GM19023 (cell line): ENCODE results near the gene NLRC3.
"Not testable (repeated sequence)": the region's sequence is repeated elsewhere in the genome, so short reads cannot be mapped to it uniquely, and the experiment has no call there.

Source experiments
- ATAC-seq: cut with Tn5 transposase; IDR thresholded peaks from one replicate; pipeline ENCODE4 v1.9.1; 2021; ENCODE audit warnings: mild to moderate bottlenecking, moderate library complexity; ENCODE audit not compliant: unreplicated experiment

NLRC3 gene

DNA sequence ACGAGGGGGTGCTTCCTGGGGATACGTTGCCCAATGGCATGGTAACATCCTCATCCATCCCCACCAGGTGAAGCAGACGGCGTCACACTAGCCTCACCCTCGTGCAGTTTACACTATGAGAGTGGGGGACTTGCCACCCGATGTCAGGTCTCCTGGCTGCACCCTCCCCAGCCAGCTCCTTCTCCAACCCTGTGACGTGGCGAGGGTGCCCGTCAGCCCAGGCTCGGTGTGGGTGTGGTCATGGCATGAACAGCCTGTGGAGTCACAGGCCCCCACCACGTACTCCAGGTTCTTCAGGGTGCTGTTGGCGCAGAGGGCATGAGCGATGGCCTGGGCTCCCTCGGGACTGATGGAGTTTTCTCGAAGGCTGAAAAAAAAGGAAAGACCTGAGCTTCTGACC lies 28.3 kb downstream of the NLRC3 start:
- ATAC-seq, result no peak

DNA sequence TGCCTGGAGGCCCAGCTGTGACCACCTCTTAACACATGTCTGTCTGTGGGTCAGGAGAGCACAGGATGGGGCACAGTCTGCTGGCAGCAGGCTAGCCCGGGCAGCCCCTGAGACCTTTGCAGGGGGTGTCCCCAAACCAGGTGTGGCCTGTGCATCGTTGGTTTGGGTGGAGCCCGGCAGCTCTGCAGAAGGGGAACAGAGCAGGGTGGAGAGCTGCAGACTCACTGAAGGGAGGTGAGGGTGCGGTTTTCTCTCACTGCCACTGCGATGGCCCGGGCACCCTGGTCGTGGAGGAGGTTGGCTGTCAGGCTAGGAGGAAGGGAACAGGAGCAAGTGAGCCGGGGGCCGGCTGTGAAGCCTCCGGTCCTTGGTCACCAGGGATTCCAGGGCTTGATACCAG lies 28.8 kb downstream of the NLRC3 start:
- no peak for ATAC-seq

- ATAC-seq, result no peak
Measured at GRCh38 chr16:3546986-3547682, 30.1 kb downstream of the NLRC3 start.

DNA sequence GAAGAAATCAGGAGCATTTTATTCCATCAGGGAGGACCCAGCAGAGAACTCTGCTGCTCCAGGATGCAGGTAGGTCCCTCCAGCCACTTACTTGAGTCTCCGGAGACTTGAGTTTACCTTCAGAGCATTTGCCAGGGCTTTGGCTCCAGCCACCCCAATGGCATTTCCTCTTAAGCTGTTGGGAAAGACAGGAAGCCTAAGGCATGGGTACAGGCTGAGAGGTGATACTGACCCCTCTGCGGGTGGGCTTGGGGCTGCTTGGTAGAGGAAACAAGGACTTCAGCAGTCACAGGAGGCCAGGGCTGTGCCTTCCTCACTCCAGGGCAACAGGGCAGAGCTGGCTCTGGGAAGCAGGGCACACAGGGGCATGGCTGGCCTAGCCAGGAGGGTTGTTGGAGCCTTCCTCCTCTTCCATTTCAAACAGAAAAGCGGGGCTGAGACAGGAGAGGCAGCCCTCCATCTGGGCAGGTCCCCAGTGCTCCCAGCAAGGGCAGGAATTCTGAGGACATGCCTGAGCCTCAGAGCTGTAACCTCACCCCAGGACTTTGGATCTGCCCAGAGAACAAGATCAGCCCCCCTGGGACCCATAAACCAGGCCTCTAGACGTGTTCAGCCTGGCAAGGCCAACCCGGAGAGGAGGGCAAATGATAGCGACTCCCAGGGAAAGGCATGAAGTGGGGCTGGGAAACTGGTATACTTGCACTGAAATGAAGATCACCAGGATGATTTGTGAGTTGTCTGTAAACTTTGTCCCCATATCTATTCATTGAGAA lies 34.4 kb downstream of the NLRC3 start:
- ATAC-seq, result no peak

- ATAC-seq, result no peak
Measured at GRCh38 chr16:3541527-3542155, 35.6 kb downstream of the NLRC3 start.

GRCh38 chr16:3538222-3538621 lies 39.0 kb downstream of the NLRC3 start:
- no peak for ATAC-seq

DNA sequence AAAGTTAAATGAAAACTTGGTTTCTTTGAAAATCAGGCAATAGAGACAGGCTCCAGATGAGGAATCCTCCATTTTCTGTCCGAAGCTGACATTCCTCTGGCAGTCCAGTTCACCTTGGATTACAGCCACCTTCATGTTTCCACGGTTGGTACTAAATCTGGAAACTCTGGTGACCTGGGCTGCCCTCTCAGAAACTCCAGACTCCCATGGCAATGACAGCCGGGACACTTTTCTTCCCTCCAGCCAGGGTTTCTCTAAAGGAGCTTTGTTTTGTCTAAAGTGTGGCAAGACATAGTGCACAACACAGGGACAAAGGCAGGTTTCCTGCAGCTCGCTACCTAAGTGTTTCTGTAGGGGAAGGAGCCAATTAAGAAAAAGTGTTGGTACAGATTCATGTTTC lies 40.4 kb downstream of the NLRC3 start:
- ATAC-seq, result no peak

DNA sequence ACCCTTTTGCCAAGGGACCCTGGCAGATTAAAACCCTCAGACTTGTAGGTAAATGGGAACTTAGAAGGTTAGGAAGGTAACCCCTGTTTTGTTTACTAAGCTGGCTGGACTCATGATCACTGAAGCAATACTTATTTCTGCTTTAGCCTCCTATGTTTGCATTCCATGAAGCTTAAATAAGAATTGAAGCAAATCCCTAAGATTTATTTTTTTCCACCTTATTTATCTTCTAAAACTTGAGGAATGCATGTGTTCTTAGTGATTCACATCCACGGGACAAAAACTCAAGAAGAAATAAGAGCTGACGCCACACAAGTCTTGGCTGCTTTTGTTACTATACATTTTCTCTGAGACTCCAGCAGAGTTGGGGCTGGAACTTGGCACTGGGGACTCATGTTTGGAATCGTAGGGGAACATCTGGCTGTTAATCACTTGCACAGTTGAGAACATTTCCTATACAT lies 40.9 kb downstream of the NLRC3 start:
- ATAC-seq, result no peak

DNA sequence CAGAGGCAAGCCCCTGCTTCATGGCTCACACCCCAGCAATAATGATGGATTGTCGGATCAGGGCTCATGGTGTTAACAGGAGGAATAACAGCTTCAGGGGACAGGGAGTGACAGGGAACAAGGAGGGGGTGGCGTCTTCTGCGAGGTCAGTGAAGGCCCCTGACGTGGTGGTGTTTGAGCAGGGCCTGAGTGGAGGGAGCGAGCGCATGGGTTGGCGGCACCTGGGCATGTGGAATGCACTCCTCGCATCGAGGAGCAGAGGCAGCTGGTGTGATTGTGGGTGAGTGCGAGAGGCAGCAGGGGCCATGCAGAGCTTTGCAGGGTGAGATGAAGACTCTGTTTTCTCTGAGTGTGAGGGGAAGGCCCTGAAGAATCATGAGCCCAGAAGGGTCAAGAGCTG lies 43.1 kb downstream of the NLRC3 start:
- ATAC-seq, result no peak

GRCh38 chr16:3532741-3533140 lies 44.5 kb downstream of the NLRC3 start:
- no peak for ATAC-seq

- ATAC-seq, result no peak
Measured at GRCh38 chr16:3530371-3530914, 46.8 kb downstream of the NLRC3 start.

DNA sequence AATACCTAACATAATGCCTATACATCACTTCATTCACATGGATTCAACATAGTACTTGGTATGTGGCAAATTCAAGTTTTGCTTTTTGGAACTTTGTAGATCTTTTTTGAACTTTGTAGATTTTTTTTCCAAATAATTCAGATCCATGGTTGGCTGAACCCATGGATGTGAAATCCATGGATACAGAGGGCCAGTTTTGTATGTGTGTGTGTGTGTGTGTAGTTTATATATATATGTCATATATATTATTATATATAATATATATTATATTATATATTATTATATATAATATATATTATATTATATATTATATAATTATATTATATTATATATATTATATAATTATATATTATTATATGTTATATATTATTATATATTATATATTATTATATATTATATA lies 48.0 kb downstream of the NLRC3 start:
- ATAC-seq, result no peak

DNA sequence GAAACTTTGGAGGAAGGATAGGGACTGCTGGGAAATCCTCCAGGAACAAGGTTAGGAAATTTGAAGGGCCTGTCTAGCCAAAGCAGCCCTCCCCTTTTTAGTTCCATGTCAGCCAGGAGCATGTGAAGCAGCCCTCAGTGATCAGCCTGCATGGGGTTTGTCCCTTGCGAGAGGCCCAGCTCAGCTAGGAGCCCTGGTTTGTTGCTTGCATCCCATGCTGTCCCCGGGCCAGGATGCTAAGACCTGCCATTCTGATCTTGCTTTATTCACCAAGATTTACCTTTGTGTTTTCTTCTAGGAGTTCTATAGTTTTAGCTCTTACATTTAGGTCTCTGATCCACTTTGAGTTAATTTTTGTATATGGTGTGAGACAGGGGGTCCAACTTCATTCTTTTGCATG lies 48.8 kb downstream of the NLRC3 start:
- no peak for ATAC-seq

- not testable (repeated sequence) for ATAC-seq
Measured at GRCh38 chr16:3527216-3527829, 49.9 kb downstream of the NLRC3 start.

GRCh38 chr16:3525951-3526350 lies 51.3 kb downstream of the NLRC3 start:
- no peak for ATAC-seq

GRCh38 chr16:3523281-3523680 lies 53.9 kb downstream of the NLRC3 start:
- no peak for ATAC-seq

GRCh38 chr16:3520841-3521240 lies 56.4 kb downstream of the NLRC3 start:
- no peak for ATAC-seq

DNA sequence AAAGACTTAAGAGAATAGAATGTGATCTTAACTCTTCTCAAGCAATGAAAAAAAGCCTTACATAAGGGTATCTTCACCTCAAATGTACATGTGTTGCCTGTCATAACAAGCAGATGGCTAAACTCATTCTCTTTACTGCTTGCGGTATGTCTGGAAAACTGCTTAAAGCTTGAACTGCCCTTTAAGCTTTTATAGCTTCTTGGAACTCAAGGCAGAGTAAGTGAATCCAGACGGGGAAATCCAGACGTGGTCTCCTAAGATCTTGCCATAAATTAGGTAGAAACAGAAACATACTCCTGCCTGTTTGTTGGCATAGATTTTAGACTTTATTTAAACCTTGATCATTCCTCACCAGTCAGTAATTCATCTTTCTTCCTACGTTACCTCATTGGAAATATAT lies 56.8 kb downstream of the NLRC3 start:
- ATAC-seq, result no peak

DNA sequence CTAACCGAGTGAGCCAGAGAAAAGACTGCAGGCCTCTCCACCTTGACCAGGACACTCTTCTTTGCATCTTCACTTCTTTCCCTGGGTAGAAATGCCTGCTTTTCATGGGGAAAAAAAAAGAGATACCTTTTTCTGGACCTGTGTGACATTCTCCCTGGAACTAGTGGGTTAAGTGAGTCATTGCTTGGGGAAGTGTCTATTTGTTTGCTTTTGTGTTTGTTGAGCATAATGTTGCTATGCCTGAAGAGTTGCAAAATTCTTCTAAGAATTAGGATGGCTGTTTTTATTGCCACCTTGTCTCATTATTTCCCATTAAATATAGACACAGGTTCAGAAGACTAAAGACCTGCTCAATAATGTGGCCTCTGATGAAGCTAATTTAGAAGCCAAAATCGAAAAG lies 57.6 kb downstream of the NLRC3 start:
- ATAC-seq, result no peak

GRCh38 chr16:3518986-3519348 lies 58.2 kb downstream of the NLRC3 start:
- no peak for ATAC-seq

- no peak for ATAC-seq
Measured at GRCh38 chr16:3518292-3518985, 58.8 kb downstream of the NLRC3 start.
